HS-5 (cell line): Measurements from ENCODE around the gene AGBL4.

Experiments used
- DNase-seq: peaks from one replicate; pipeline ENCODE4 v3.0.0-alpha.2; 2012; ENCODE audit warnings: low read depth

Gene AGBL4

DNA sequence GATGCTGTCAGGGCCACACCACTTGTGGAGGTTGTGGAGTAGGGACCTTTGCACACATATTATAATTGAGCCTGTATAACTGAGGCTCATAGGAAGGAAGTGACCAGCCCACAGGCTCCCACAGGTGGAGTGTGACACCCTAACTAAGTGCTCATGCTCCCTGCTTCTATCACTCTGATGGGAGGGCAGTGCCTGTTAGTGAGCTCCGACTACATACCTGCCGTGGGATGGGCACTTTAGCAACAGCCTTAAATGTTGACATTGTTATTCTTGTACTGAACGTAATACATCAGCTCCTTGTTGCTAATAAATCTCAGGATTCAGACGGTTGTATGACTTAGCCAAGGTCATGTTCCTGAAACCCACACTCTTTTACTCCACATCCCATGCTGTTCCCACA lies 1305.0 kb downstream of the AGBL4 start:
- DNase-seq: no peak

- no peak for DNase-seq
Observed at GRCh38 chr1:48718116-48718630, 1305.6 kb downstream of the AGBL4 start.

- DNase-seq: no peak
Observed at GRCh38 chr1:48717082-48717481, 1306.7 kb downstream of the AGBL4 start.

DNA sequence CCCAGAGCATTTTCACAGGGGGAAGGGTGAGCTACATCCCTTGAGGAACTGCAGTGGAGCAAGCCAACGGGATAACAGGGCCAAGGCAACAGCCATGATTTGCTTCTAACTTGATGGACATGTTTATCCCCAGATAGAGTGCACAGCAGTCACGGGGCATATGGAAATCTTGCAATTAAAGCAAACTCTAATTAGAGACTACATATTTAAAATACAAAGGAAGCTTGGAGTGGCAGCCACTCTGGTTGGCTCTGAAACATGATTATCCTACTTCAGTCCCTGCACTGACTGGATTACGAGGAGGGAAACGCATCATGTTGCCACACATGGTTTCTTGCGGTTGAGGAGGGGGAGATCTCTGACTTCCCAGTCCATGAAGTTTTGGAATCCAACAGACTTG lies 1307.8 kb downstream of the AGBL4 start:
- no peak for DNase-seq

DNA sequence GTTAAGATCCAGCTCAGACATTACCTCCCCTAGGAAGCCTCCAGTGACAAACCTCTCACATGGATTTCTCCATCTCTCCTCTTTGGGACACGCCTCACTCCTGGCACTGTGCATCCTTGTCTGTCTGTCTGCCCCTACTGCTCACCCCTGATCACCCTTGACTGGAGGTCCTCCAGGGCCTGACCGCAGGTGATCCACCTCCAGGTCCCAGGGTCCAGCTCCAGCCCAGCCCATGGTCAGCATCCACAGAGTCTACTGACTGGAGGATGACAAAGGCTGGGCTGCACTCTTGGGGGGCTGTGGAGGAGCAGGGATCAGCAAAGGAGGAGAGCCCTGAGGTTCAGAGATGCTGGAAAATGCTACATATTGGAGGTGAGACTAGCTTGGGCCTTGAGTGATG lies 1312.8 kb downstream of the AGBL4 start:
- no peak for DNase-seq

DNA sequence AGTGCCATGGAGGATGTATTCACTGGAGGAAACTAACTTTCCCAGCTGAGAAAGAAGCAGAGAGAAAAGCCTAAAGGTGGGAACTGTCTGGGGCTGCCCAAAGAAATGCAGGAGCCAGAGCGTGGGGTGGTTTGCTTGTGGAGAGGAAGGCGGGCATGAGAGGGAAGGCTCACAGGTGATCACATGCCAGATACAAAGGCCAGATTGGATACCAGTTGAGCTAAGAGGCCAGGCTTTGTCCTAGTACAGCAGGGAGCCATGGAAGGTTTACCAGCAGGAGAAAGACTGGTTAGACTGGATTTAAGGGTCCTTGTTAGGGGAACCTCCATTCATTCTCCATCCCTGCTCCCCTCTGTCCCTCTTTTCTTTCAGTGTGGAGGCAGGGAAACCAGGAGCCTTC lies 1313.4 kb downstream of the AGBL4 start:
- DNase-seq: no peak

GRCh38 chr1:48704736-48705135 lies 1319.0 kb downstream of the AGBL4 start:
- DNase-seq: no peak

DNA sequence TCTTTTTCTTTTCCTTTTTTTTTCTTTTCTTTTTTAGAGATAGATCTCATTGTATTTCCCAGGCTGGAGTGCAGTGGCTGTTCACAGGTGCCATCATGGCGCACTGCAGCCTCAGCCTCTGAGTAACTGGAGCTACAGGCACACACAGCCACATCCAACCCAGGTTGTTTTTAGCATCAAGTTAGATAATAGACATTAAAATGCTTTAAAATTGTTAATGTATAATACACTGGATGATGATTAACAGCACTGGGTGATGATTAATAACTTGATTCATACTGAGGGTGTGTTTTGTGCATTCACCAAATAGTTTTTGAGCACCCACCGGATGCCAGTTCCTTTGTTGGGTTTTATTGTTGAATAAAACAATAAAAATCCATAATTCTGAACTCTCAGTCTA lies 1322.3 kb downstream of the AGBL4 start:
- DNase-seq: no peak

DNA sequence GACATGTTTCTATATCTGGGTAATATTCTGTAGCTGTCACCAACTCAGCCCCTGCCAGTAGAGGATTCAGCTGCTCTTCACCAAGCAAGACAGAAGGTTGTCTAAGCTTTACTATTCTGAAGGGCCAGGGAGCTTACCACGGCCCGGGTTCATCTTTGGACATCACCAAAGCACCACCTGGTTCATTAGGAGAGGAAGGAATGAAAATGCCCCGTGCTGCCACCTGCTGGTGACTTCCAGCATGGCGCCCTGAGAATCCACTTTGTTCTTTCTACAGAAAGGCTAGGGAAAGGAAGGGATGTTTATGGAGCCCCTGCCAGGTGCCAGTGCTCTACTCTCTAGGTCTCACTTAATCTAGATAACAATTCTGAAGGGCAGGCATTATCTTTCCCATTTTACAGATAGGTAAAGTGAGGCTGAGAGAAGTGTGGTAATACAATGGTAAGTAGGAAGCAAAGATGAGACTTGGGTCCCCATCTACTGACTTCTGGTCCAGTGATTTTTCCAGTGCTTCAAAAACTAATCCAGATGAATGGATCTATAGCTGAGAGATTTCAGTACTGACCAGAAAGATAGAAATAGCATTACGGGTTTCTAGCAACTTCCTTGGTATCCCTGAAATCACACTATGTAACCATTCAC lies 1326.6 kb downstream of the AGBL4 start:
- DNase-seq: no peak

DNA sequence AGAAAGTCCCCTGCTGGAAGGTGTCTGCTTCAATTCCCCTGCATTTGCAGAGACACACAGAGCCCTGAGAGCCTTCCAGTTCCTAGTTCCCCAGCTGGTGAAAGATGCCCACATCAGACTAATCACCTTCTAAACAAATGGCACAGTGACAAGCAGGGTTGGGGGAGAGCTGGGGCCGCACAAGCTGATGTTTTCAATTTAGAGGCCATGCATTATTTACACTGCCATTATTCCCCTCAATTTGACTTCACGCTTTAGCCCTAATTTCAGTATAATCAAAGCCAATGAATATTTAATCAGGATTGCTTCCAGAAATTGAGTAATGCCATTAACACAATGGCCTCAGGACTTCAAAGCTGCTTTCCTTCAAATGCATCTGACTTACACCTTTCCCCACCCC lies 1328.6 kb downstream of the AGBL4 start:
- DNase-seq: no peak

- DNase-seq: no peak
Observed at GRCh38 chr1:48693674-48694320, 1330.0 kb downstream of the AGBL4 start.

- no peak for DNase-seq
Observed at GRCh38 chr1:48693180-48693579, 1330.6 kb downstream of the AGBL4 start.

DNA sequence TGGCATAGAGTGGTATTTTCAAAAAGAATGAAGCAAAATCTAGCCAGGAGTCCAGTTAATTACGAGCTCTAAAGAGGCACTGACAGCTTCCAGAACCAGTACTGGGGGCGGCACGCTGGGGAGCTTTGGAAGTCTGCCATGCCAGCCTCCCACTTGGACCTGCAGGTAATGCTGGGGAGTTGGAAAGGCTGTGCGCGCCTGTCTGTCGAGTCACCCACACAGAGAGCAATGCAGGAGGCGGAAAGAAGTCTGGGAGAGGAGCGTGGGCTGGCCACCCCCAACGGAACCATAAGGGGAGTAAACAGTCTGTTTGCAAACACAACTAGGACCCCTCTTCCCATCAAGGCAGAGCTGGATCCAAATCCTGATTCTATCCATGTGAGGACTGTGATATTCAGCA lies 1331.5 kb downstream of the AGBL4 start:
- DNase-seq: no peak

DNA sequence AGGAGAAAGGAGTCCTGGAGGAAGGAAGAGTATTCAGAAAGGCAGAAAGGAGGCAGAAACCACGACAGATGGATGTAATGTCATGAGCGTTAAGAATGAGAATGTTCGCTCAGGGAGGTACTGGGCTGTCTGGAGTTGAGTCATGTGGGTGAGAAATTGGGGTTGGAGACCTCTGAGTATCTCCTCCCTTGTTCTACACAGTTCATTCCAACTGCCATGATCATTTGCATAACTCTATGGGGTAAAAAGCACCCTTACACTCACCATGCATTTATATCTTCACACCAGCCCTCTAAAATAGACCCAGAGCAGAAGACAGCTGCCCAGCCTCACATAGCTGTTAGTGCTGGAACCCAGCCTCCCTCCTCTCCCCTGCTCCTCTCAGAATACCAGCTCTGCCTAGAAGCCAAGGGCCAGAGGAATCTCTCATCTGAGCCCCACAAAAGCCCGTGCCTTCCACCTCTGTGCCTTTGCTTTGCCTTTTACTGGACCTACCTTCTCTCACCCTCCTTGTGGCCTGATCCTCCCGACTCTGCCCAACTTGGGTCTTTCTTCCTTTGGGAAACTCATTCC lies 1332.2 kb downstream of the AGBL4 start:
- DNase-seq: no peak

DNA sequence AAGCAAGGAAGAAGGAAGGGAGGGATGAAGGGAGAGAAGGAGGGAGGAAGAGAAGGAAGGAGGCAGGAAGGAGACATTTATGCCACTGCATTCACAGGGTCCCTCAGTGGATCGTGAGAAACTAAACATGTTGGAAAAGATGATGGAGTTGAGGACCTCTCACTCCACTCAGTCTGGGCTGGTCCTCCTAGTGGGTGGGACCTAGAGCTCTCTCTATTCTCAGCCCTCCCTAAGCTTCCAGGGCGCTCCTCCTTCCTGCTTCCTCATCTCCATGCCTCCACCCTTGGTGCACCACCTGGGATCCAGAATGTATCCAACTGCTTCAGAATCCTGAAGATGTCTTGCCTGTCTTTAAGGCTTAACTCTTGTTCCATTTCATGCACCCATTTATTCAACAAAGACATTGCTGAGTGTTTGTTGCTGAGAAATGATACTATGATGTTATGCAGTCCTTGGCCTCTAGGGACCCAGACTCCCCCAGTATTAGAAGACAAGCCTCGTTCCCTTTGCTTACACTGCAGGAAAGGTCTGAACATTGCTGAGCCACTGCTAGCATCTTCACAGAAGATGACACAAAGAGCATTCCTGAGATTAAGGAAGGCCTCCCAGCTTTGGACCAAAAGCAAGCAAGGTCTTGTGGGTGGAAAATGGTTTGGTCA lies 1335.5 kb downstream of the AGBL4 start:
- DNase-seq: no peak

DNA sequence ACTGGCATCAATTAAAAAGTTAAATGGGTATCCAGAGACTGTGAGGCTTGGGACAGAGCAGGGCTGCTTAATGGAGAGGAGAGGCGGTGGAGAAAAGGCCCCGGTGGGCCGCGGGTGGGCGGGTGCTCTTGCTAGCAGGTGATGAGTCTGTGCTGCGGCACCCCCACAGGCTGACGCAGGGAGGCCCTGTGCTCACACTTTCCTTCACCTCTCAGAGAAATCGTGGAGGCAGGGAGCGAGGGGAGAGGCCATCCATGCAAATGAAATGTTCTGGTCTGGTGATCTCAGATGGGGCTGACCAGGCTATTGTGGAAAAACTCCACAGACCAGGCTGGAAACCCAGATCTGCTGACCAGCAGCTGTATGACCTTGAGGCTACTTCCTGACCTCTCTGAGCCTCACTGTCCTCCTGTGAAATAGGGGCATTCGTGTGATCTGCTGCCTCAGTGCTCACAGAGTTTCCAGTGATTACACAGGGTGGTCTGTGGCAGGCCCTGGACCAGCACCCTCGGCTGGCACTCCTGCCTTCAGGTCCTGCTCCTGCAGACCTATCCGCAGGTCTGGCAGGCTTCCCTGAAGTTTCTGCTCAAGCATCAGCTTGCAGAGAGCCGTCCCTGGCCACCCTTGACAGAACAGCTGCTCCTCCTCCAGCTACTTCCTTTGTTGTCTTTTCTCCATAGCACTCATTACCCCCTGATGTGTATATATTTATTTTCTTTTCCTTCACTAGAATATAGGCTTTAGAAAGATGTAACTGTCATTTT lies 1336.3 kb downstream of the AGBL4 start:
- DNase-seq: no peak

DNA sequence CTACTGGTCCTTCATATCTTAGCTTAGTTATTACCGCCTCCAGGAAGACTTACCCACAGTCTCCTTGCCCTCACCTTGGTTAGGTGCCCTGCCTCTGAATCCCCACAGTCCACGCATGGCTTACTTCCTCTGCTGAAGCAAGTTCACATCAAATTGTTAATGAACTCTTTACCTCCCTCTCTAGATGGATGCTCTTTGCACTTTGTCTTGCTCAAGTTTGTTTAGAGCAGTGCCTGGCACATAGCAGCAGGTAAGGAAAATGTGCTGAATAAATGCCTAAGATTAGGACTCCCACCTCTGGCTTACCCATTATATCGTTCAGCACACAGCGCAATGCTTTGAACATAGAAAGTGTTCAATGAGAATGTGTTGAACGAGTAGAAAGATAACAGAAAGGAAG lies 1337.6 kb downstream of the AGBL4 start:
- DNase-seq: no peak

GRCh38 chr1:48684381-48684780 lies 1339.4 kb downstream of the AGBL4 start:
- DNase-seq: no peak

DNA sequence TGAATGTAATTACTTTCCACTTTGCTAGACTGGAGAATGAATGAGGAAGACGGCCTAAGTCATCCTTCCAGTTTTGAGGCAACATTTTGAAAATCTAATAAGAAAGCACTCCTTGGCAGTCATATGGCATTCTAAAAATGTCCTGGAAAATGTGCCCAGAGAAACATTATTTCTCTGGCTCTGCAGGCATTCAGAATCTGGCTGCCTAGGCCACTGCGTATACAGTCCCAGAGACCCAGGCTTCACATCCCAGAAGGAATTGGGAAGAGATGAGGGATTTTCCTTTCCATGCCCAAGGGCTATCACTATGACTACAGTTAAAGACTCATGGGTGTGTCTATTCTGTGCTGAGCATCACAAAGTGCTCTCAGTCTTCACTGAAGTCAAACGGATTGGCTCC lies 1339.9 kb downstream of the AGBL4 start:
- DNase-seq: no peak

DNA sequence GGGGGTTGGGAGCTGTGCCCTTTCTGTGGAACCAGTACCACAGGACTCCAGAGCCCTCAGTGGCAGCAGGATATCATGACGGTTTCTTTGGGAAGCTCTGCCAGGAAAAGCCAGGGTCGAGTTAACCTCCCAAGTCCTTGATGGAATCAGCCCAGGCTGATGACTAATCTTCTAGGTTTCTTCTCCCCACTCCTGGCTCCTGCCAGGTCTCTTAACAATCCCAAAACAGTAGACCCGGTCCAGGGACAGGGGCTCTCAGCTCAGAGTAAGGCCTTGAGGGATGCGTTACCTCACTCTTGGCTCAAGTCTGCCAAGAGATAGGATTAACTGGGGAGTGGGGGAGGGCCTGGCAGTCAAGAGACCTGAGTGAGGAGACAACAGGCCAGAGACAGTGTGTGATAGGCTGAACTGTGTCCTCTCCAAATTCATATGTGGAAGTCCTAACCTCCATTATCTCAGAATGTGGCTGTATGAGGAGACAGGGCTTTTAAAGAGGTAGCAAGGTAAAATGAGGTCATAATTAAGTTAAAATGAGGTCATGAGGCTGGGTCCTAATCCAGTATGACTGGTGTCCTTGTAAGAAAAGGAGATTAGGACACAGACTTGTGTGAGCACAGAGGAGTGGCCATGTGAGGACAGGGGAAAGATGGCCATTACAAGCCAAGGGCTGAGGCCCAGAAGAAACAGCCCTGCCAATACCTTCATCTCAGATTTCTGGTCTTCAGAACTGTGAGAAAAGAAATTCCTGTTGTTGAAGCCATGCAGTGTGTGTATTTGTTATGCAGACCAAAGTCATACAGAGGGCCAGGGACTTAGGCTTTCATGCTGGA lies 1342.1 kb downstream of the AGBL4 start:
- no peak for DNase-seq

DNA sequence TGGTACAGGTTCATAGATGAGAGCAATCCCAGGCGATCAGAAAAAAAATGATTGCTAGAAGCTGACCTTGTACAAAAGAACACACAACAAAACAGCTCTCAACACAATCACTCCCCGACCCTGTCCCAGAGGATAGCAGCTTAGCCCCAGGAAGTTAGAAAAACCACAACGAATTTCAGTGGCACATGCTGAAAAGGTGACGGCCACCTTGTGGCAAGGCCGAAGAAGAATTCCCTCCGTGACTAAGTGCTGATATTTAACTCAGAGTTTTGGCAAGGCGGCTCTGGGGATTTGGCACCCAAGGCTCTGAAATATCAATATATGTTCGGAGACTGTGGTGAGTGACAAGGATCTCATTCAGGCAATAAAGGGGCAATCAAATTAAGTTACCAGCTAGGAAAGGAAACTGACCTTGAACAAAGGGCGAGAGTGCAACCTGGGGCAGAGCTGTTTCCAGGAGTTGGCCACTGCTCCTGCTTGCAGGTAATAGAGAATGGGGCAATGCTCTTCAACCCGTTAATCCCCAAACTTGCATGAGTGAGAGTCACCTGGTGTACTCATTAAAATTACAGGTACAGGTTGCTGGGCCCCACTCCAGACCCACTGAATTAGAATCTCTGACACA lies 1343.2 kb downstream of the AGBL4 start:
- no peak for DNase-seq
